Measurements from ENCODE around the gene SRPK2.

The SRPK2 gene

DNA sequence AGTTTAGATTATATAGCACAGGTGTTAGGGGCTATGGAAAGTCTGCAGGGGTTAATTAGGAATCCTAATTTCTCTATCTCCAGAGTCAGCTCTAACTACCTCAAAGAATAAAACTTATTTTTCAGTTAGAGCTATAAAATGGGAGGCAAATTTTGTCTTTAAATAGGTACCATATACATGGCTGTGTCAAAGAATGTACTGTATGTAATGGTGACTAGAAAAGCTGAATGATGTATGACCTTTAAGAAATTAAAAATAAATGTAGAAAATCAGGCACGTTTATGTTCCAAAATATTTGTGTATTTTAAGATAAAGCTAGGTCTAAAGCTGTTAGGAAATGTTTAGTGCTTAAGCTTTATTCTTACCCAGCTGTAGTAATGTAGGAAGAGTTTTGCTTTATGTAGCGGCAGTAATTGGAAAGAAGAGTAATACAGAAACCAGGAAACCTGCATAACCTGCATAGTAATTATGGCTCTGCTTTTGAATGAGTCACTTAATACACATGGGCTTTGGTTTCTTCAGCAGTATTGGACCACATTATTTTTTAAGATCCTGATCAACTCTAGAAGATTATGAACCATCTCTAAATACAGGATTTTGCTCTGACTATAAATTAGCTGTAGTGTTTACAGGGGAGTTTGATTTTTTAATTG lies 289.7 kb downstream of the SRPK2 start:
- no peak for DNase-seq (ENCODE audit: low read depth in 2 of 2)

DNA sequence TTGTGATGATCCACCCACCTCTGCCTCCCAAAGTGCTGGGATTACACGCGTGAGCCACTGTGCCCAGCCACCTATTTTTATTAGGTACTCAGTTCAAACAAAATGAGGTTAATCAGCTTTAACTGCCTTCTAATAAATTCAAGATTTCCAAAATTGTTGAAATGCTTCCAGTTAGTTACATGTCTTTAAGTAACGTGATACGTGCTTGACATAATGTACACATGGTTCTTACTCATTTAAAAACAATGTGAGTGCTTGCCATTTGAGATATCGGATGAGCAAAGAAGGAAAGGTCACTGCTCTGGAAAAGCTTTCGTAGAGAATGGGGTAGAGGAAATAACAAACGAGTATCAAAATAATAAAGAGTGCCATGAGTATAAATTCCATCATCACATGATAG lies 291.1 kb downstream of the SRPK2 start:
- no peak for DNase-seq (ENCODE audit: low read depth in 2 of 2)

DNA sequence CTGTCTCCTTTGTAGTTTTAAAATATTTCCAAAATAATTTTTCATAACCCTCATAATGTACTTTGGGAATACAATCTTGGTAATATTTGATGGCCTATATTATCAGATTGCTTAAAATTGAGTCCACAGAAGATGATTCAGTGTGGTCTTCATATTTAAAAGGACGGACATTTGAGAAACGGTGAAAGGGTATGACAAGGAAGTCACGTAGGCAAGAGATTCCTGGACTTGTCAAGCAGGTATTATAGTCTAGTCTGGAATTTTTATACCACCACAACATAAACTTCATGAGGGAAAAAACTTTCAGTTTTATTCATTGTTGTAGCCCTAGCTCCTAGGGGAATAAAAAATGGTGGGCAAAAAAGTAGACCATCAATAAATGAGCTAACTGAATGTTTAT lies 292.4 kb downstream of the SRPK2 start:
- DNase-seq (ENCODE audit: low read depth in 2 of 2), result no peak

DNA sequence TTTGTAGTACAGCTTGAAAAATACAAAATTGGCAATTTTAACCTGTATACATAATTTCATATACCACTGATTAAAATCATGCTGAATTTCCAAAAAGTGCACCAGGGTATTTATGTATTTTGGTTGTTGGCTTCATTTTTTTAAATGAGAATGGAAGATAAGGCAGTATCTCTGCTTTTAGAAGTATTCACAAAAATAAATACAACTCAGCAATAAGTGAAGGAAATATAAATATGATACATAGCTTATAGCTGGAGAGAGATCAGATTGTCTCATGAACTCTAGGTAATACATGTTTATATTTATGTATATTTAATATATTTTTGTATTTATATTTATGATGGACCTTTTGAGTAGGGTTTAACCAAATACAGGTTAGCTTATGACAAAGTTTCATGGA lies 293.8 kb downstream of the SRPK2 start:
- no peak for DNase-seq (ENCODE audit: low read depth in 2 of 2)

DNA sequence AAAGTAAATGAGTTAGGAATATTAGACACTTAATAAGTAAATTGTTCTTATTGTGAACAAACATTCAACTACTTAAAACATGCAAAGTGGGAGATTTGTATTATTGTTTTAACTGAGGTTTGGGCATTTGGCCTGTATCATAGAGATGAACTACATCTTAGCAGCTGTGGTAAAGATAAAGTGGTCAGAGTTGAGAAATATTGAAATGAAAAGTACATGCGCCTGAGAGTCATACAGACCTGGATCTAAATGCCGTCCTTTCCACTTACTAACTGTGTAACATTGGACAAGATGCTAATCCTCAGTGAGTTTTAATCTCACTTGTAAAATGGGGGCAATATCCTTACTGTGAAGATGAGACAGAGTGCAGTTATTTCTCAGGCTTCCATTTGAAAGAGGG lies 300.3 kb downstream of the SRPK2 start:
- DNase-seq (ENCODE audit: low read depth in 2 of 2), result no peak

DNA sequence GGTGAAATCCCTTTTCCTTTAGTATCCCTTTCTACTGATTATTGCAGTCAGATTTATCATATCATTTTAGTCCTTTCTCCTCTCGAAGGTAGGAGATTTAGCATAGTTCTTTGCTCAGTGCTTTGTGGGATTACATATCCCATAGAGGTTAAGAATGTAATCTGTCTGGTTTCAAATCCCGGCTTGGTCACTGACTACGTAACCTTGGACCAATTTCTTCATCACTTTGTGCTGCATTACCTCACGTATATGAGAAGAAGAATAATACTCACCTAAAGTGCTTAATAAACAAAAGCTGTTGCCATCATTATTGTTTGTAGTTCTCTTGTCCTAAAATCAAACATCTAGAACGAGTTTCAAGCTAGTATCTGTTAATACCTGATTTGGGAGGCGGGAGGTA lies 300.7 kb downstream of the SRPK2 start:
- DNase-seq (ENCODE audit: low read depth in 2 of 2), result no peak

DNA sequence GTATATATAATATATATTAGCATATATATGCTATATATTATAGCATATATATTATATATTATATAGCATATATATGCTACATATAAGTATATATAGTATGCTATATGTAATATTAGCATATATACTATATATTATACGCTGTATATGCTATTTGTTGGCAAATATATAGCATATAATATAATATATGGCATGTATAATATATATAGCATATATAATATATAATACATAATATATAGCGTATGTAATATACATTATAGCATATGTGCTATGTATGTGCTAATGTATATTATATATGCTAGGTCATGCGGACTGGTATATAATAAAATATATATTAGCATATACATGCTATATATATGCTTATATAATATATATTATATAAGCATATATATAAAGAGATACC lies 301.9 kb downstream of the SRPK2 start:
- DNase-seq (ENCODE audit: low read depth in 2 of 2), result no peak

DNA sequence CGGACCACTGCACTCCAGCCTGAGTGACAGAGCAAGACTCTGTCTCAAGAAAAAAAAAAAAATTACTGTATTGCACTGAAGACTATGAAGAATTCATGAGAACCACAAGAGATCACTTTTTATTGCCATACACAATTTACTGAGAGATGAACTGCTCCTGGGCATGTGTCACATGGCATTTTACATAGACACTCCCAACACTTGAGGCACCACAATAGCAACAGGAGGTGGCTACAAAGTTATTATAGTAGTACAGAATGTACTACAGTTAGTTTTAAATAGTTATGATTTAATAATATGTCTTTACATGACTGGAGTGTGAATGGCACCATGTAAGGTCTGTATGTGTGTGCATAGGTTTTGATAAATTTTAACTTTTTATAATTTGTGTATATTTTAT lies 304.1 kb downstream of the SRPK2 start:
- no peak for DNase-seq (ENCODE audit: low read depth in 2 of 2)

DNA sequence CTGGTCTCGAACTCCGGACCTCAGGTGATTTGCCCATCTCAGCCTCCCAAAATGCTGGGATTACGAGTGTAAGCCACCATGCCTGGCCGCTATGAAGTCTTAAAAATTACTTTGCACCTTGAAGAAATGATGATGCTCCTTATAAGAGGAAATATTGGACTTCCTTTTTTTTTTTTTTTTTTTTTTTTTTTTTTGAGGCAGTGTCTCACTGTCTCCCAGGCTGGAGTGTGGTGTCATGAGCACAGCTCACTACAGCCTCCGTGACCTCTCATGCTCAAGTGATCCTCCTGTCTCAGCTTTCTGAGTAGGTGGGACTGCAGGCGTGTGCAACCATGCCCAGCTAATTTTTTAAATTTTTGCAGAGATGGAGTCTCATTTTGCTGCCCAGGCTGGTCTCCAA lies 309.4 kb downstream of the SRPK2 start:
- no peak for DNase-seq (ENCODE audit: low read depth in 2 of 2)

DNA sequence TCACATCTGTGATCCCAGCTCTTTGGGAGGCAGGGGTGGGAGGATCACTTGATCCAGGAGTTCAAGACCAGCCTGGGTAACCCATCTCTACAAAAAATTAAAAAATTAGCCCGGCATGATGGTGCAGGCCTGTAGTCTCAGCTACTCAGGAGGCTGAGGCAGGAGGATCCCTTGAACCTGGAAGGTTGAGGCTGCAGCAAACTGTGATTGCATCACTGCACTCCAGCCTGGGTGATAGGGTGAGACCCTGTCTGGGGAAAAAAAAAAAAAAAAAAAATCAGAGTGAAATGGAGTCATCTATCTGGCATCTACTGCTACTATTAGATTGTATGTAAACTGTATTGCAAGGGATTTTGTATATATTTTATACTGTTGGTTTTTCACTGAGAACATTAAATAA lies 315.6 kb downstream of the SRPK2 start:
- no peak for DNase-seq (ENCODE audit: low read depth in 2 of 2)

DNA sequence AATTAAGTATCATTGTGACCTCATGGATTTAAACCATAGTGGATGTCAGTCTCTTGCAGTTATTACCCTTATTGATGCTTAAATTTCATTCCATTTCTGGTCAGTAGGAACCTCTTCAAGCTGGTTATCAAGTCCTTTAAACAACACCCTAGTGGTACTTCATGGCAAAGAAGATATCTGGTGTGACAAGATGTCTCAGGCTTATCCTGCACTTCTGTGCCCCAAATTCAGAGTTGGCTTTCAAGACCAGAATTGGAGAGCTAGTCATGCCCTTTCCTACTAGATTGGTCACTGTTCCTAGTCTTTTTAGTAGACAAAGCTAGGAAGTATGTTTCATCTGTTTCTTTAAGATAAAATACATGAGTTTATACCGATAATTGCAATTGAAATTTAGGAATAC lies 319.8 kb downstream of the SRPK2 start:
- DNase-seq (ENCODE audit: low read depth in 2 of 2), result no peak

DNA sequence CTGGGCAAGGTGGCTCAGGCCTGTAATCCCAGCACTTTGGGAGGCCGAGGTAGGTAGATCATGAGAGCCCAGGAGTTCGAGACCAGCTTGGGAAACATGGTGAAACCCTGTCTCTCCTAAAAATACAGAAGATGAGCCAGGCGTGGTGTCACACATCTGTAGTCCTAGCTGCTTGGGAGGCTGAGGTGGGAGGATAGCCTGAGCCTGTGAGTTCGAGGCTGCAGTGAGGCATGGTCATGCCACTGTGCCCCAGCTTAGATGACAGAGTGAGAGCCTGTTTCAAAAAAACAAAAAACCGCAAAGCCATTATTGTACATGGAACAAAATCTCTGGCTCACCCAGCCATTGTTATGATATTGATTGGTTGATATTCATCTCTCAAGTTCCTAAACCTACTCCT lies 321.0 kb downstream of the SRPK2 start:
- no peak for DNase-seq (ENCODE audit: low read depth in 2 of 2)

Measured in stimulated activated CD4-positive, alpha-beta T cell treated with anti-CD3 and anti-CD28 coated beads, Interleukin-15, amount 100 ng/mL, for 48 hours (primary cell).